HG02759 (cell line): ENCODE results near the gene CEBPG.

Experiments used
- ATAC-seq: cut with Tn5 transposase; IDR thresholded peaks from one replicate; pipeline ENCODE4 v1.9.1; 2021; ENCODE audit warnings: mild to moderate bottlenecking, moderate library complexity; ENCODE audit not compliant: unreplicated experiment

CEBPG gene

DNA sequence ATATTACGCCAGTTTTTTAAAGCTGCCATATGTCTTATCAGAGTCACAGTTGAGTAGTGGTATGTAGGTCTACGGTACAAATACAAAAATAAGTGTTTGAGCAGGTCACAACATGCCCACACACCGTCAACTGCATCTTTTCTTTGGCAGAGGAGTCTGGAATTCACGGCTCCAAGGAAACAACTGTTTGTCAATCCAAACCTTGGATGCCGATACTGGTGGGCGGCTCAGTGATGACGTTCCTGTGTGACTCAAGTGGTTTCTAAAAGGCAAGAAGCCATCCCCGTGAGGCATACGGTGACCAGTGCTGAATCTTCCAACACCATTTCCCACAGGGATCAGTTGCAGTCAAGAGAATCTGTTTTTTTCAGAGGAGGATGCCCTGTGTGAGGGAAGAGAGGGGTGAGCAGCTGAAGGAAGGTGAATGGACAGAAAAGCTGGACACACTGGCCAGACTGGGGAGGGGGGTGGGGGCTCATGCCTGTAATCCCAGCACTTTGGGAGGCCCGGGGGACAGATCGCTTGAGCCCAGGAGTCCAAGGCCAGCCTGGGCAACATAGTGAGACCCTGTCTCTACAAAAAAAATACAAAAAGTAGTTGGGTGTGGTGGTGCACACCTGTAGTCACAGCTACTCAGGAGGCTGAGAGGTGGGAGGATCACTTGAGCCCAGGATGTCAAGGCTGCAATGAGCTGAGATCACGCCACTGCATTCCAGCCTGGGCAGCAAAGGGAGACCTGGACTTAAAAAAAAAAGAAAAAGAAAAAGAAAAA, 22.8 kb upstream of the CEBPG start:
- ATAC-seq = no peak

- ATAC-seq = no peak
These were observed 18.0 kb upstream of the CEBPG start for GRCh38 chr19:33355535-33355934.

DNA sequence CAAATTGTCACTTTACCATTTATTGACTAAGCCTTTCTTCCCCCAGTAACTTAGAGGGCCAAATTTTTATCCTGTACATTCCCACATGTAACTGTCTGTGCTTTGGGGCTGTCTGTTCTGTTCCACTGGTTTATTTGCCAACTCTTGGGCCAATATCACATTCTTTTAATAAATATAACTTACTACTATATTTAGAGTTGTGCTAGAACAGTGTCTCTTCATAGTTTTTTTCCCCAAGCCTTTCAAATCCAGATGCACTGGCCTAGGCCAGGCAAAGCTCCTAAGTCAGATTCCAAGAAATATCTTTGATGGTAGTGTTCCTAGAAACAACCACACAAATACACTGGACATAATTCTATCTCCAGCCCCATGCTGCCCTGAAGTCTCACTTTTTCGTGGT, 16.0 kb upstream of the CEBPG start:
- no peak for ATAC-seq

GRCh38 chr19:33358408-33358807, 15.1 kb upstream of the CEBPG start:
- no peak for ATAC-seq

GRCh38 chr19:33359581-33359980, 13.9 kb upstream of the CEBPG start:
- ATAC-seq = no peak

GRCh38 chr19:33362508-33363228, 10.8 kb upstream of the CEBPG start:
- no peak for ATAC-seq

DNA sequence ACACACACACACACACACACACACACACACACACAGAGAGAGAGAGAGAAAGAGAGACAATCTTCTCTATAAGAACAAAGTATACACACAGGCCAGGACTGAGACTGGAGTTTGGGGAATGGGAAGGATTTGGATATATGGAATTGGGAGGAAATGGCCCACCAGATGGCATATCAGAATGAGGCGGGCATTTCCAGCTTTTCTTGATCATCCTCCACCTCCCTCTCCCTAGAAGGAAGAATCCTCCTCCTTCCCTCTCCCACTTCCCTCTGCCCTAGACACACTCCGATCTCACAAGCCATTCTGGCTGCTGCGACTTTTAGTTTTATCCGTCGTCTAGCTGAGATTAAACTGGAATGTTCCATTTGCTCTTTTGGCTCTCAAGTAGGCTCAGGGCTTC, 10.0 kb upstream of the CEBPG start:
- ATAC-seq = no peak

DNA sequence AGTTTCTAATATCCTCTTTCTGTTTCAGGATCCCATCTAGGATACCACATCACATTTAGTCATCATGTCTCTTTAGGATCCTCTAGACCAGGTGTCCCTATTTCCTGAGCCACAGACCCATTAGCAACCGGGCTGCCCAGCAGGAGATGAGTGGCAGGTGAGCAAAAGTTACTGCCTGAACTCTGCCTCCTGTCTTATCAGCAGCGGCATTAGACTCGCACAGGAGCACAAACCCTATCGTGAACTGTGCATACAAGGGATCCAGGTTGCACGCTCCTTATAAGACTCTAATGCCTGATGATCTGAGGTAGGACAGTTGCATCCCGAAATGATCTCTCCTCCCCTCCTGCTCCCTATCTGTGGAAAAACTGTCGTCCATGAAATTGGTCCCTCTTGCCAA, 7.8 kb upstream of the CEBPG start:
- ATAC-seq = no peak

- ATAC-seq = no peak
These were observed 7.4 kb upstream of the CEBPG start for GRCh38 chr19:33366127-33366526.

DNA sequence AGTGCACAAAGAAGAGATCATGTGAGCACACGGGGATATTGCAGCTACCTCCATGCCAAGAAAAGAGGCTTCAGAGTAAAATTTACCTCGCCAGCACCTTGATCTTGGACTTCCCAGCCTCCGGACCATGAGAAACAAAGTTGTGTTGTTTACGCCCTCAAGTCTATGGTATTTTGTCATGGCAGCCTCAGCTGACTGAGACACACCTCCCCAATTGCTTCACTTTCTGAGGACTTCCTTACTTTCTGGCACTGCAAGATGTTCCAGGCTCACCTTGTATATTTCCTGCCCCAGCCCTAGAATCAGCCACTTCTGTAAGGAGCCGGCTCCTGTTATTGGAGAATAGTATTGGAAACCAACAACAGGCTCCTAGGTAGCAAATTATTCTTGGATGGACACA, 6.6 kb upstream of the CEBPG start:
- ATAC-seq = no peak

DNA sequence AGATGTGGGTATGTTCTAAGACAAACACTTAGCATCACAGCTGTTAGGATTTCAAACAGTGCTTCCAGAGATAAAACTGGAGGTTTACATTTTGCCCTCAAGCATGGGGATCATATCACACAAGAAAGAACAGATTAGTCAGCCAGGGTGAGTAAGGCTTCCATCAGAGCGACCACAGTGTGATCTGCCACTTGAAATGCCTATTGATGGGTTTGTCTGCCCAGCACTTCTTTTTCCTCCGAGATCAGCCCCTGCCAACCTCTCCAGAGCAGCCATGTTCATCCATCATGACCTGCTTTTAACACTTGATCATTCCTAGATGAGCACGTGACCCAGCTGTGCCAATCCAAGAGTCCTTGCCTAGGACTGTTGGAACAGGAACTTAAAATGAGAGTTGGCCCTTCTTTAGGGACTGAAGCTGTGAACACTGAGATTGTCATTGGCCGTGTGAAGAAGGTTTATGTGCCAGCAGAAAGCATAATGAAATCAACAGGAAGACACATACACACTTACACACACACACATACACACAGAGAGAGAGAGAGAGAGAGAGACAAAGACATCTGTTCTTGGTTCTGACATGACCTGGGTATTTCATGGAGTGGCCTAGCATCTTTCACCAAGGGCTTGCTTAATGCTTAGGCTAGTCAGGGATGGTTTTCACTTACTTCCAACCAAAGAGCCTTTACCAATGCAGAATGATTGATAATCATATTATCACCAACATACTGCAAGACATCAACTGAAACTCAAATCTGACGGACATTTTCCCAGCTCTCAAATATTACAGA, 5.2 kb upstream of the CEBPG start:
- ATAC-seq = no peak

GRCh38 chr19:33370783-33371182, 2.7 kb upstream of the CEBPG start:
- no peak for ATAC-seq

GRCh38 chr19:33374236-33374714, 766 bp downstream of the CEBPG start:
- no peak for ATAC-seq

DNA sequence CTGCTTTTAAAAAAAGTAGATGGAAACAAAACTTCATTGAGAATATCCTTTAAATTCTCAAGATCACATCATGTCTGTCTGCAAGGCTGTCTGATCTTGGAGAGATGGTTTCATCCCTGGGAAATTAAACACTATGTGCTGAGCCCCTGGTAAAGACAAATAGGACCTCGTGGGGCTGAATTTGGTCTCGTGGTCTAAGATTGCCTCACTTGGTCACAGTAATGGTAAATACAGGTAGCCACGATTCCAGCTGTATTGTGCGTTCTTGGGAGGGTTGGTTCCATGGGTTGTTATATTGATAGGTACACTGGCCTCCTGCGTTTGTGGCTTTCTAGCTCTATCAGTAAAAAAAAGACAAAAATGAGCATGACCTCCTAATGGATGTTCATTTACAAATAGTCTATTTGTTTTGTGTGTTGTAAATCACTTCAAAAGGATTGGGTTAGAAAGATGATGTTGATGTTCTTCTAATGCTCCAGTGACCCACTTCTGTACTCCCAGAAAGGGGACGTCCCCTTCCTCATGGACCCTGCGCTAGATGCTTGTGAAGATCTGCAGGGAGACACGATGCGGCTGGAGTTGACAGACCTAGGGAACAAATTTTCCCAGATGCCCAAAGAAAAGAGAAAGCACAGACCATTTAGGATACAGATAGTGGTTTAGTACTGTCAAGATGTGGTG, 1.8 kb downstream of the CEBPG start:
- ATAC-seq = no peak

DNA sequence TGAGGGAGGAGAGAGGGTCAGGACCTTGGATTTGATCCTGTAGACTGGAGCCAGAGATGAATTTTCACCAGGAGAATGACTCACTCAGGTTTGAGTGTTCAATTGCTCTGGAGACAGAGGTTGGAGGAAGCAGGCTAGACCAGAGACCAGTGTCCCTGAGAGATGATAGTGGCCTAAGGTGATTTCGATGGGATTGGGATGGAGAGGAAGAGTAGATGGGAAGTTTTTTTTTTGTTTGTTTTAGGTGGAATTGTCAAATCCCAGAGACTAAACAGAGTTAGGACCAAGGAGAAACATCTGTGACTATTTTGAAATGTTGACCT, 2.3 kb downstream of the CEBPG start:
- ATAC-seq = no peak

GRCh38 chr19:33376423-33376822, 2.9 kb downstream of the CEBPG start:
- ATAC-seq = no peak

GRCh38 chr19:33376941-33377557, 3.5 kb downstream of the CEBPG start:
- ATAC-seq = no peak

- ATAC-seq = no peak
These were observed 4.3 kb downstream of the CEBPG start for GRCh38 chr19:33377586-33378475.

DNA sequence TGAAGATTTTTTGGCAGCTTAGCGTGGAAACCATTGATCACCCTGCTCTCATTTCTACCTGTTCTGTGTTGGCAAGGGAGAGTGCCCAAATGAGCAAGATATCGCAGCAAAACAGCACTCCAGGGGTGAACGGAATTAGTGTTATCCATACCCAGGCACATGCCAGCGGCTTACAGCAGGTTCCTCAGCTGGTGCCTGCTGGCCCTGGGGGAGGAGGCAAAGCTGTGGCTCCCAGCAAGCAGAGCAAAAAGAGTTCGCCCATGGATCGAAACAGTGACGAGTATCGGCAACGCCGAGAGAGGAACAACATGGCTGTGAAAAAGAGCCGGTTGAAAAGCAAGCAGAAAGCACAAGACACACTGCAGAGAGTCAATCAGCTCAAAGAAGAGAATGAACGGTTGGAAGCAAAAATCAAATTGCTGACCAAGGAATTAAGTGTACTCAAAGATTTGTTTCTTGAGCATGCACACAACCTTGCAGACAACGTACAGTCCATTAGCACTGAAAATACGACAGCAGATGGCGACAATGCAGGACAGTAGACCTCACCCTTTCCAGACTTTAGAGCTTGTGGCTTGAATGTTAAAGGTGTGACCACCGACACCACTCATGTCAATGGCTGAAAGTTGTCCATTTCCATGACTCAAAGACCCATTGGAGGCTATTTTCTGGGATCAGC, 5.8 kb downstream of the CEBPG start:
- no peak for ATAC-seq
